Liver (tissue), 3 donors: Measurements from ENCODE around the gene TMEM120A.

Experiments used
- EGR1 ChIP-seq, 2 donors: IDR thresholded peaks; 2 replicates each; pipeline ENCODE4 v1.6.1; 2016 to 2018; ENCODE audit warnings: antibody characterized with exemption in 2 of 2, low read depth in 2 of 2
- FOXA1 ChIP-seq: IDR thresholded peaks from 2 replicates; pipeline ENCODE4 v1.6.1; 2016; ENCODE audit warnings: antibody characterized with exemption
- FOXA2 ChIP-seq: IDR thresholded peaks from 2 replicates; pipeline ENCODE4 v1.6.1; 2016; ENCODE audit warnings: antibody characterized with exemption
- JUND ChIP-seq, 2 donors: IDR thresholded peaks; 2 replicates each; pipeline ENCODE4 v1.6.1; 2016; ENCODE audit warnings: antibody characterized with exemption in 2 of 2
- MAX ChIP-seq: IDR thresholded peaks from 2 replicates; pipeline ENCODE4 v1.6.1; 2016; ENCODE audit warnings: antibody characterized with exemption
- NR2F2 ChIP-seq: IDR thresholded peaks from 2 replicates; pipeline ENCODE4 v1.6.1; 2016; ENCODE audit warnings: antibody characterized with exemption
- RAD21 ChIP-seq, 2 donors: IDR thresholded peaks; 2 replicates each; pipeline ENCODE4 v1.6.1; 2016; ENCODE audit warnings: antibody characterized with exemption in 2 of 2, mild to moderate bottlenecking in 2 of 2
- REST ChIP-seq: IDR thresholded peaks from 2 replicates; pipeline ENCODE4 v1.6.1; 2016; ENCODE audit warnings: antibody characterized with exemption, mild to moderate bottlenecking
- RXRA ChIP-seq, 2 donors: IDR thresholded peaks; 2 replicates each; pipeline ENCODE4 v1.6.1; 2017 to 2018; ENCODE audit warnings: antibody characterized with exemption in 2 of 2, mild to moderate bottlenecking in 1 of 2
- SP1 ChIP-seq: IDR thresholded peaks from 2 replicates; pipeline ENCODE4 v1.6.1; 2018; ENCODE audit warnings: antibody characterized with exemption, mild to moderate bottlenecking
- TAF1 ChIP-seq: conservative IDR thresholded peaks from 2 replicates; pipeline ENCODE4 v1.6.1; 2016; ENCODE audit warnings: antibody characterized with exemption, mild to moderate bottlenecking
- YY1 ChIP-seq: IDR thresholded peaks from 2 replicates; pipeline ENCODE4 v1.6.1; 2016; ENCODE audit warnings: antibody characterized with exemption, mild to moderate bottlenecking
- TF ChIP-seq, protein P1 (sequence below): fragments of 150-350 bp; IDR thresholded peaks from 2 replicates; pipeline ENCODE4 v1.5.1; 2017; ENCODE audit warnings: improper control_type of control experiment, low read depth, low read length; ENCODE audit not compliant: missing input control
- donor health status: healthy.
- donor health status: healthy.

DNA sequence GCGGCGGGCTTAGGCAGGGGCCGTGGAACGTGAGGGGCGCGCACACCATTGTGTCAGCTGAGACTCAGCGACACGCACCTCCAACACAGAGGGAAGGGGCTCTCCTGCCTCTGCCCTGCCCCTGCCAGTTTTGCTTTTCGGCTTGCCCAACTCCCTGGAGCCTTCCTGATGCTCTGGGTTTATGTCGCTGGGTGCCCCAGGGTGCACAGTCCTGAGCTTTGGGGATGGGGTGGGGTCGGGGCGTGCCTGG, 13.3 kb downstream of the TMEM120A start:
- TF ChIP-seq FOXA2 (no peak), SP1 (no peak), EGR1 (IDR thresholded peaks at IDR 0.05; ENCODE audit: low read depth in 2 of 2) (no peak), RAD21 (IDR thresholded peaks at IDR 0.05) (no peak), REST (no peak), RXRA (IDR thresholded peaks at IDR 0.05) (no peak), NR2F2 (no peak), MAX (no peak), YY1 (no peak), TAF1 (no peak), FOXA1 (no peak), JUND (IDR thresholded peaks at IDR 0.05) (no peak)
- TF ChIP-seq, protein P1, sequence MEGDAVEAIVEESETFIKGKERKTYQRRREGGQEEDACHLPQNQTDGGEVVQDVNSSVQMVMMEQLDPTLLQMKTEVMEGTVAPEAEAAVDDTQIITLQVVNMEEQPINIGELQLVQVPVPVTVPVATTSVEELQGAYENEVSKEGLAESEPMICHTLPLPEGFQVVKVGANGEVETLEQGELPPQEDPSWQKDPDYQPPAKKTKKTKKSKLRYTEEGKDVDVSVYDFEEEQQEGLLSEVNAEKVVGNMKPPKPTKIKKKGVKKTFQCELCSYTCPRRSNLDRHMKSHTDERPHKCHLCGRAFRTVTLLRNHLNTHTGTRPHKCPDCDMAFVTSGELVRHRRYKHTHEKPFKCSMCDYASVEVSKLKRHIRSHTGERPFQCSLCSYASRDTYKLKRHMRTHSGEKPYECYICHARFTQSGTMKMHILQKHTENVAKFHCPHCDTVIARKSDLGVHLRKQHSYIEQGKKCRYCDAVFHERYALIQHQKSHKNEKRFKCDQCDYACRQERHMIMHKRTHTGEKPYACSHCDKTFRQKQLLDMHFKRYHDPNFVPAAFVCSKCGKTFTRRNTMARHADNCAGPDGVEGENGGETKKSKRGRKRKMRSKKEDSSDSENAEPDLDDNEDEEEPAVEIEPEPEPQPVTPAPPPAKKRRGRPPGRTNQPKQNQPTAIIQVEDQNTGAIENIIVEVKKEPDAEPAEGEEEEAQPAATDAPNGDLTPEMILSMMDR = no peak
